Panc1 (cell line): ENCODE measurements around the gene CBFB. TPM values are rescaled to one million over a fixed set of nuclear protein-coding genes. Genes with fewer than 3 reads are reported as not detected.
A peak's percentile ranks its signal among the peaks of the same experiment; 100 is the strongest.

Source experiments
- ATAC-seq: fragments of 200-7000 bp; cut with Tn5 transposase; 2 replicates; pipeline ENCODE4 v1.9.1; 2020; ENCODE audit warnings: mild to moderate bottlenecking, moderate library complexity
- BruUV-seq: library from RNA; stranded (reverse); fragments of 400-500 nt; replicated peaks from 2 replicates; lab custom pipeline; 2021; lab: Mats Ljungman, UMichigan
- CTCF ChIA-PET: fragments of 300-600 bp; sonication (Branson Sonifier 250); formaldehyde crosslinking; loops from one replicate; lab custom pipeline; 2022; ENCODE audit warnings: antibody characterized with exemption; lab: Charles Lee
- POLR2A ChIA-PET: fragments of 300-600 bp; sonication (Branson Sonifier 250); formaldehyde crosslinking; loops from one replicate; lab custom pipeline; 2022; ENCODE audit warnings: antibody characterized with exemption; lab: Charles Lee
- DNase-seq: peaks from one replicate; pipeline ENCODE4 v3.0.0-alpha.2; 2010; ENCODE audit warnings: low read depth, low spot score
- H3K27ac ChIP-seq: 2 replicates; pipeline ENCODE4 v1.5.1; 2011; ENCODE audit warnings: mild to moderate bottlenecking, low read length, inconsistent platforms
- H3K27me3 ChIP-seq: fragments of 200-500 bp; sonication (Bioruptor generic); 2 replicates; pipeline ENCODE4 v1.6.0; 2014; ENCODE audit warnings: low read length, inconsistent platforms; ENCODE audit not compliant: control insufficient read depth, insufficient read depth
- H3K36me3 ChIP-seq: fragments of 200-500 bp; sonication (Bioruptor generic); 2 replicates; pipeline ENCODE4 v1.5.1; 2014; ENCODE audit warnings: inconsistent platforms, mild to moderate bottlenecking, low read length, moderate library complexity; ENCODE audit not compliant: control insufficient read depth, insufficient read depth
- H3K4me1 ChIP-seq: 2 replicates; pipeline ENCODE4 v1.5.1; 2011; ENCODE audit warnings: inconsistent platforms, mild to moderate bottlenecking, low read length, moderate library complexity; ENCODE audit not compliant: control insufficient read depth, insufficient read depth
- H3K4me3 ChIP-seq, 2 experiments: 2 replicates each; pipeline ENCODE4 v1.5.1; 2011 to 2012; ENCODE audit warnings: low read depth in 2 of 2, low read length in 2 of 2, mild to moderate bottlenecking in 2 of 2, inconsistent platforms in 1 of 2, moderate library complexity in 1 of 2
- H3K9me3 ChIP-seq: fragments of 200-500 bp; sonication (Bioruptor generic); 2 replicates; pipeline ENCODE4 v1.5.1; 2014; ENCODE audit warnings: low read depth, mild to moderate bottlenecking, inconsistent platforms, low read length, moderate library complexity; ENCODE audit not compliant: control insufficient read depth, insufficient read depth
- CTCF ChIP-seq: fragments of 450-650 bp; IDR thresholded peaks from 2 replicates; pipeline ENCODE4 v1.5.1; 2017; ENCODE audit warnings: mild to moderate bottlenecking
- POLR2AphosphoS5 ChIP-seq: IDR thresholded peaks from 2 replicates; pipeline ENCODE4 v1.6.1; 2012; ENCODE audit warnings: mild to moderate bottlenecking, low read depth, low read length, moderate library complexity
- REST ChIP-seq, 2 experiments: IDR thresholded peaks; 2 replicates each; pipeline ENCODE4 v1.6.1; 2011 to 2012; ENCODE audit warnings: low read depth in 2 of 2, control low read depth in 1 of 2, low read length in 1 of 2, mild to moderate bottlenecking in 1 of 2, moderate library complexity in 1 of 2; ENCODE audit not compliant: insufficient read depth in 1 of 2
- SIN3A ChIP-seq: IDR thresholded peaks from 2 replicates; pipeline ENCODE4 v1.6.1; 2012; ENCODE audit warnings: low read depth, mild to moderate bottlenecking, low read length, moderate library complexity, borderline replicate concordance; ENCODE audit not compliant: insufficient read depth
- TCF7L2 ChIP-seq: IDR thresholded peaks from 2 replicates; pipeline ENCODE4 v1.6.1; 2011; ENCODE audit warnings: mild to moderate bottlenecking, low read depth, low read length, inconsistent platforms
- in situ Hi-C: cut with HindIII; loops from 2 replicates; pipeline ENCODE4 v1.10.0; 2016; ENCODE audit warnings: low sequenced_read_pairs, low pct_unique_long_range_greater_than_20kb
- intact Hi-C: fragments of 100-400 bp; cut with micrococcal nuclease; formaldehyde crosslinking; loops from one replicate; pipeline ENCODE4 v1.10.0; 2022; ENCODE audit not compliant: unreplicated experiment
- total RNA-seq: library from RNA; stranded (reverse); gene quantifications from one replicate; pipeline ENCODE4 v1.2.1, GENCODE V29; 2021; ENCODE audit not compliant: unreplicated experiment

Gene CBFB
- total RNA-seq, 1 experiment from 2014 or later = 66.4 TPM

GRCh38 chr16:67108489-67108888 lies 79.5 kb downstream of the CBFB start:
- TF ChIP-seq CTCF (no peak), POLR2AphosphoS5 (no peak), SIN3A (no peak), TCF7L2 (no peak)
- DNase-seq = no peak
- intact Hi-C loops = loop anchor here (5.0 to 10.0 kb wide), 2 partner anchors 91 to 134 kb away; no protein-coding TSS in a partner anchor
- no peak for ATAC-seq
- ChIA-PET POLR2A (interaction anchor here (0.5 kb wide), 1 partner anchor 30 kb away, joined by 4 read pairs; no protein-coding TSS in a partner anchor), CTCF (no interaction called here)
- no peaks in the 10 kb centered on the region for H3K9me3 ChIP-seq
- no TSS peak for BruUV-seq
- H3K27ac ChIP-seq = no peak overlapping the region
- H3K36me3 ChIP-seq = no peaks in the 10 kb centered on the region; the same call in 1 of the 2 replicates
- no peak overlapping the region for H3K4me3 ChIP-seq
- in situ Hi-C loops = no loop called here
- no peaks in the 10 kb centered on the region for H3K27me3 ChIP-seq
- H3K4me1 ChIP-seq = peaks cover 9% of the 10 kb centered on the region

- H3K27me3 ChIP-seq = no peaks in the 10 kb centered on the region
- no TSS peak for BruUV-seq
- H3K9me3 ChIP-seq = no peaks in the 10 kb centered on the region
- H3K4me1 ChIP-seq = peaks cover 9% of the 10 kb centered on the region
- H3K36me3 ChIP-seq = no peaks in the 10 kb centered on the region; the same call in 1 of the 2 replicates
- TF ChIP-seq SIN3A (no peak), REST (IDR thresholded peaks at IDR 0.05; ENCODE audit: insufficient read depth in 1 of 2, low read depth in 2 of 2, low read length in 1 of 2) (no peak)
- ATAC-seq (no peak), DNase-seq (no peak)
- in situ Hi-C loops (no loop called here), intact Hi-C loops (loop anchor here (5.0 to 10.0 kb wide), 2 partner anchors 92 to 134 kb away; no protein-coding TSS in a partner anchor)
- peak overlapping the region; percentile 82 to 91 for H3K4me3 ChIP-seq
- ChIA-PET POLR2A (no interaction called here), CTCF (no interaction called here)
- H3K27ac ChIP-seq = peak overlapping the region; percentile 90
These were observed 80.0 kb downstream of the CBFB start for GRCh38 chr16:67108931-67109406.

GRCh38 chr16:67109407-67110135 lies 80.6 kb downstream of the CBFB start, which contains the start of gene PHAF1:
PHAF1 (plus strand) TSS chr16:67109941; CDS start chr16:67110176, 235 bp downstream.
- peak; percentile 96 for TF ChIP-seq POLR2AphosphoS5
- peak; percentile 52; the same call in 1 of the 2 replicates for TF ChIP-seq SIN3A
- no peak for TF ChIP-seq TCF7L2
- no peak for DNase-seq
- H3K36me3 ChIP-seq = no peaks in the 10 kb centered on the region; the same call in 1 of the 2 replicates
- H3K4me3 ChIP-seq = peak within 1 kb of the TSS; percentile 82 to 91
- no TSS peak for BruUV-seq
- H3K9me3 ChIP-seq = no peaks in the 10 kb centered on the region
- peak within 1 kb of the TSS; percentile 90 for H3K27ac ChIP-seq
- intact Hi-C loops (loop anchor here (5.0 to 10.0 kb wide), 2 partner anchors 92 to 135 kb away; no protein-coding TSS in a partner anchor), in situ Hi-C loops (no loop called here)
- POLR2A ChIA-PET = no interaction called here
- peak; percentile 93 for ATAC-seq
- CTCF ChIA-PET = no interaction called here
- peaks cover 9% of the 10 kb centered on the region for H3K4me1 ChIP-seq
- no peaks in the 10 kb centered on the region for H3K27me3 ChIP-seq
